ENCODE results near the gene MAP7.
"Not testable (repeated sequence)": the region's sequence is repeated elsewhere in the genome, so short reads cannot be mapped to it uniquely, and the experiment has no call there.

MAP7 gene

DNA sequence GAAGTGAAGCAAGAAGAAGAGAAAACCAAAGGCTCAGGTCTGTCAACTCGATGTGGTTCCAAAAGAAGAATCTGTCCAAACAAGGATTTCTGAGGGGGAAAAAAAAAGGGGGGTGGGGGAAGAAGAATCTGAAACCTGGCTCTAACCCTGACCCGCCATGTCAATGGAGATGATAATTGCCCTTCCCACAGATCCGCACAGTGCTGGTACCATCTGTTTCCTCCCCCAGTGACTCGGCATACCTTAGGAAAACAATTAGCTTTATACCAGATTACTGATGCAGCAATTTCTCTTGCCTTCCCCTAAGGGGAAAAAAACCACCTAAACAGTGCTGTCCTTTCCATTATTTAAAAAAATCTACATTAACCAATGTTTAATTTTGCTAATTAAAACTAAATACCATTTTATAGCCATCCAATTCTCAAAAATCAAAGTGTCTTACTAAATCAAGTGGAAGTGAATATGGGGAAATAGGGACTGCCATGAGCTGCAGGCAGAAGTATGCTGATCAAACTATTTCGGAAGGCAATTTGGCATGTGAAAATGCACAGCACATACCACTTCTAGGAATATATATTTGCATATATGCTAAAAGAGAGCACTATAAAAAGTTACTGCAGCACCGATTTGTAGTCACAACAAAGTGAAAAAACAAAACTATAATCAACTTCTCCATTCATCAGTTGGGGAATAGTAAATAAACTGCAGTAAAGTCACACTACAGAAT, 46.8 kb downstream of the MAP7 start:
- DNase-seq (ENCODE audit: low read depth): no peak

DNA sequence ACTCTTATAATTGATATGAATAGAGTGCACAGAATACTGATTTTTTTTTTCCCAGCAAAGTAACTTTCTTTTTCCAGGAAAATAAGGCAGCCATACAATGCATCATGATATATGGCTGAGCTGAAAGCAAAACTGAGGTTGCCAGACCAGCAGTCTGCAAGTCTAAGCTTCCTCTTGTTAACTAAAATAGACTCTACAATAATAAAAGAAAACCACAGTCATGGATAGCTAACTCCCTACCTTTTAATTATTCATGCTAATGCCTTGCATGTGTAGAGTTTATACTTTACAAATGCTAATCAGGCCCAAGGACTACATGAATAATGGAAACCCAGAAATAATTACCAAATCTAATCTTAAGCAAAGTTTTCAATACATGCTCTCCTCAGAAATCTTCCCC, 47.4 kb downstream of the MAP7 start:
- DNase-seq (ENCODE audit: low read depth): no peak

DNA sequence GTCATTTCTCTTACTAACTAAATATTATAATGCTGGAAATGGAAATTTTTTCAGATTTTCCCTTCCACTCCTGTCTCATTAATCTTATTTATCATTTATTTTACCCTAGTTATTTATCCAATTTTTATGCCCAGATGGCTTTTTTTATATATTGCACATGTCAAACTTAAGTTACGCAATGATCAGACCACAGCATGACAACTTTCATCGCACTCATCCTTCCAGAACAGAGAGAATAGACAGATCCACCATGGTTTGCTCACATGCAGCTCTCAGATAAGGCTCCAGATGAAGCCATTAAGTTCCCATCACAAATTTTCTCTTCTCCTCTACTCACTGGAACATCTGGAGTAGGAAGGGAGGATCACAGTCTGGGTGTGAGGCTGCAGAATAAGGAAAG, 48.7 kb downstream of the MAP7 start:
- no peak for DNase-seq (ENCODE audit: low read depth)

DNA sequence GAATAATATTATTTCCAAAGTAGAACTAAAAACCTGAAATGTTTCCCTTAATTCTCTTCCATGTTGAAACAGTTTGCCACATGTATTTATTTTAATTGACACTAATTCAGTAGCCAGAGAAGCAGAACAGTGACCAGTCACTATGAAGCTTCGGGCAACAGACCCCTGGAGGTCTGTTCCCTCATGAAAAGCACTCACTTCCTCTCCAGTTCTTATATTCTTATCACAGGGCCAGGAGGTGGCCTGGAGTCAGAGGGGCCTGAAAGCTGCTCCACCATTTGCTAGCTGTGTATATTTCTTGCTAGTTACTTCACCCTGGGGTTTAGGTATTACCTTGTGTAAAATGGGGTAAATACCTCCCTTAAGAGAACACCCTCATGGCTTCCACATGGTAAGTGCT, 49.1 kb downstream of the MAP7 start:
- no peak for DNase-seq (ENCODE audit: low read depth)

DNA sequence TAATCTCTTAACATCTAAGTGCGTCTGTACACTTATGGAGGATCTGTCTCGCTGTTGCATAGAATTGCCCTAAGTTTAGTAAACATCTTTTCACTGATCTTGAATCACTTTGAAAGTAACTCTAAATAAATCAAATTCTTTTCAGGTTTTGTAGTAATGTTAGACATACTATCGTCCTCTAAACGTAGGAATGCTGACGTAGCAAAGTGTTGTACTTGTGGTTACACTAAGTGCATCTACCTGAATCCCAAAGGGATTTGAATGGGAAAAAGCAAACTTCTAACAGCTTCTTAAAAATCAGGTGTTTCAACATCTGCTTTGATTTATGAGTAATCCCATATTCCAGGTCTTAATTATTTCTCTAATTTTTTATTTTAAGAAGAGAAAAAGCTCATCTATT, 49.8 kb downstream of the MAP7 start:
- no peak for DNase-seq (ENCODE audit: low read depth)

DNA sequence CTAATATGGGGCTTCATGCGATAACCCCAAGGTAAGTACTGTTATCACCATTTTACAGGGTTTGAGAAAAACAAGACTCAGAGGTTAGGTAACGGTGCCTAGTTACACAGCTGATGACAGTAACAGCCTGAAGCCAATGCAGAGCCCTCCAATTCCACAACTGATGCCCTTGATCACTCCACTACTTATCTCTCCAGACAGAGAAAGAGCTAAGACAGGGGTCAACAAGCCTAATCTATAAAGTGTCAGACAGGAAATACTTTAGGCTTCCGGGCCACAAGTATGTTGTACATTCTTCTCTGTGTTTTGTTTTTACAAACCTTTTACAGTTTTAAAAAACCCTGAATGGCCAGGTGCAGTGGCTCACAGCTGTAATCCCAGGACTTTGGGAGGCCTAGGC, 50.9 kb downstream of the MAP7 start:
- no peak for DNase-seq (ENCODE audit: low read depth)

DNA sequence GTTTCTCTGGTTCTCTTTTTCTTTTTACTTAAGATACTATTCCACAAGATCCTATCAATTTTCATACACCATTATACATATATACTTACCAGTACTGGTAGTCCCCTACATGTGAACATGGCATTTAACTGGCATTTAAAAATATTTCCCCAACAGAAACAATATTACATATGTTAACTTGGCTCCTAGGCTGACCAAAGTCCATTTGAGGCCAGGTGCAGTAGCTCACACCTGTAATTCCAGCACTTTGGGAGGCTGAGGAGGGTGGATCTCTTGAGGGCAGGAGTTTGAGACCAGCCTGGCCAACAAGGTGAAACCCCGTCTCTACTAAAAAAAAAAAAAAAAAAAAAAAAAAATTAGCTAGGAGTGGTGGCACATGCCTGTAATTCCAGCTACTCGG, 53.8 kb downstream of the MAP7 start:
- not testable (repeated sequence) for DNase-seq (ENCODE audit: low read depth)

DNA sequence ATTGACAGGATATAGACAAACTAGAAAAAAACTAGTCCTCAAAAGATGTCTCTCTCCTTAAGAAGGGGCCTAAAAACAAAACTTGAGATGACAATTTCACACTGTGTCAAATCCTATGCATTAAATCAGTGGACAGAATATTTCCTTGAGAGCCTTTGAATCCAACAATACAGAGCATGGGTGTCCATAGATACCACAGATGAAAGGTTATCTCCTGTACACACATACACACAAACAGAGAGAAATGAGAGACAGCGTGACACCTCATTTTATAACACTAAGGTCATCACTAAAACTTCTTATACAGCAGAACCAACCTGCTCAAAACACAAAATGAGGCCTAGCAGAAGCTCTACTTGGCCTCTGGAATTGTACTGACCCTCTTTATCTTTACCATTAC, 55.5 kb downstream of the MAP7 start:
- DNase-seq (ENCODE audit: low read depth): no peak

DNA sequence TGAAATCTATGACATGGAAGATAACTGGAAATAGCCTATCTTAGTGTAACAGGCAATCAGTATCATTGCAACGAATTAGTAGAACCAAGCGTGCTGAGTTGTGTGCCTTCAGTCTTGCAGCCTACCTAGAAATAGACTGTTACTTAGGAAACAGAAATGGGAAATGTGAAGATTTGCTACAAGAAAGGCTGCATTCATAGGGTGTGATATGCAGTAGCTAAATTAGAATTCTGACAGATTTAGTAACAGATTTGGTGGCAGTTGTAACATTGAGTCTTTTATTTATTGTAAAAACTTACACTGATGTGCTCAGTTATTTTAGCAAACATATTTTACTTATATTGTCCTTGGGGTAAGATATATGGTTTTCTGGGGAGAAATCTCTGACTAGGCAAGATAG, 56.2 kb downstream of the MAP7 start:
- DNase-seq (ENCODE audit: low read depth): no peak

DNA sequence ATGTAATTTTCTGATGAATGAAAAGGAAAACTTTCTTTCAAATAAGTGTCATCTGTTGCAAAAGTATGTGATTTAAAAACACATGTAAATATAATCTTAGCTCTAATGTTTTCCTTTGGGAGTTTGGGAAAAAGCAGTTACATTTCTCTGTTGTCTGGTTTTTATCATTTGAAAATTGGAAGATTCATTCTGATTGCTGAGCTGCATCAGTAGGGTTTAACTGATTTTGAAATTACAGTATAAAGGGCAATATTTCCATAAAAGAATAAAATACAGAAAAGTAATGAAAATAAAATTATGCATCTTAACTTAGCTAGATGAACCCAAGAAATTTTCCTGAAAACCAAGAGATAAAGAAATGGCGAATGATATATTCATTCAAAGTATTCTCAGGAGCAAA, 57.8 kb downstream of the MAP7 start:
- DNase-seq (ENCODE audit: low read depth): no peak

DNA sequence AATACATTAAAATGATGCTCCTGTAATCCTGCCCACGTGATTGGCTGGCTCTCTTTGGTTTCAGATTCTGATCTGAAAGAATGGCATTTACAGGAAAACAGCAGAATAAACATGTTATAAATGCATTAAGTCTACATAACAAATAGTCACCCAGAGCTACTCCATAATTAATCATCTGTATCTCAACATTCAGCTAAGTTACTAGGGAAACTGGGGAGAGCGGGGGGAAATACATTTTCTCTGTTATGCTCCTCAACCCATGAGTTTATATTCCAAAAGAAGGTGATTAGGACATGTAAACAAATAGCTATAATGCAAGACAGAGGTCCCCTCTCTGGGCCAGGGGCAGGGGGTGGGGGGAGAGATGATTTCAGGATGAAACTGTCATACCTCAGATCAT, 58.5 kb downstream of the MAP7 start:
- DNase-seq (ENCODE audit: low read depth): no peak

DNA sequence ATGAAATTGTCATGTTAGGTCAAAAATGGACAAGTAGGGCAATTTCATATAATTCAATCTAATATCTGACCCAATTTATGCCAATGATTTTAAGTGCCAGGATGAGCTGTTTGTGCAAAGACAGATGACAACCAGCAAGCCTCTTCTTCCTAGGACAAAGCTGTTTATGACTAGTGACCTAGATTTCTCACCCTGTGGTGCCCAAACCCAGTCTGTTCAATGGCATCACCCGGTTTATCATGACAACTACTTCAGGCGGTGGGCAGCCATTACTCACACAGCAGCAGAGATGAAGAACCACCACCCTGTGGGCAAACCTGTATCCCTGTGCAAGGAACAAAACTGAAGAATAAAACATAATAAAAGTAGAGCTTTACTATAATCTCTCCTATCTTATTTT, 59.0 kb downstream of the MAP7 start:
- no peak for DNase-seq (ENCODE audit: low read depth)

DNA sequence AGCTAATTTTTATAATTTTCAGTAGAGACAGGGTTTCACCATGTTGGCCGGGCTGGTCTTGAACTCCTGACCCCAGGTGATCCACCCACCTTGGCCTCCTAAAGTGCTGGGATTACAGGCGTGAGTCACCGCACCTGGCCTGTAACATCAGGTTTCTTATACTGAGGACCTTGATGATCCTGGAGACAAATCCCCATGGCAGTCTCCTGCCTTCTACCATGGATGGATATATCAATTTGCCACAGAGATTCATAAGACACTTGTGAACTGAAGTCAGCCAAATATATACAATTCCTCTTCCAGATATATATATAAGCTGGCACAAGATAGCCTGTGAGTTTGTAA, 60.6 kb downstream of the MAP7 start:
- DNase-seq (ENCODE audit: low read depth): not testable (repeated sequence)

DNA sequence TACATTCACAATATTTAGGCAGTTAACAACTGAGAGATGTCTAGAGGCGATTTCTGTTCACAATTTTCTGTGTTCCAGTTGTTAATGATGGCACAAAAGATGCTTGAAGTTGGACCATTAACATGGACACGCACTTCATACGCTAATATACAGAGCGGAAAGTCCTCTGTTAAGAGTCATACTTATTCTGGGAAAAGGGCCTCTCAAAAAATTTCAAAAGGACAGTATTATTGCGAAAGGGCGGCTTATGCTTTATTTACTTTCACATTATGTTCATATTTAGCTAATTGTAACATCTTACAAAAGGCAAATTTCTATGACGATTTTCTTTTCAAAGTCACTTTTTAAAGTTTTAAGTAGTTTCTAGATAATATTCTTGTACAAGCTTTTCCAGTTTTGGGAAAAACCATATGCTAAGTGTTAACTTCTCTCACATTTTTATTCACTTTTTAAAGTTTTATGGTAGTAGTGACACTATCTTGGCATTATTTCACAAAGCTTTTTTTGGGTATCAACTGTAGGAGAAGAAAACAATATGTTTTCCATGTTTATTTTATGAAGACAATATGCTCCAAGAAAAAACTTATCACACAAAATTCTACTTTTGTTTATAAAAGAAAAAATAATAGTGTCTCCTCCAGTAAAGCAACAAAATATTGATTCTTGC, 62.3 kb downstream of the MAP7 start:
- DNase-seq (ENCODE audit: low read depth): no peak

DNA sequence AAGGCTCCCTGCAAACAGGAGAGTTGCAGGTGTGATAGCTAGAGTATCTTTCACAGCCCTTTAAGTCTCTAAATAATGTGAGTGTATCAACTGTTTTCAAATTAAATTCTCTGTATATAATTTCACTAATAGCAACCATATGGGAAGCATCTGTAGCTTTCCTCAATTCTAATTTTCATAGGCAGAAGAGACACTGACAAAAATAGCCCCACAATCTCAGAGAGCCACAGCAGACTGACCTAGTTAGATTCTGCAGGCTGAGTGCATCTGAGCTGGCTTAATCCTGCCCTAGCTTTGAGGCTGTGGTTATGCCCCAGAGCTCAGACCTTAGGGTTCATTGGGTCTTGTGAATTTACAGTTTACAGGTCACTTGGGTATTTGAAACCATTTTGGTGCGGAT, 63.9 kb downstream of the MAP7 start:
- no peak for DNase-seq (ENCODE audit: low read depth)

DNA sequence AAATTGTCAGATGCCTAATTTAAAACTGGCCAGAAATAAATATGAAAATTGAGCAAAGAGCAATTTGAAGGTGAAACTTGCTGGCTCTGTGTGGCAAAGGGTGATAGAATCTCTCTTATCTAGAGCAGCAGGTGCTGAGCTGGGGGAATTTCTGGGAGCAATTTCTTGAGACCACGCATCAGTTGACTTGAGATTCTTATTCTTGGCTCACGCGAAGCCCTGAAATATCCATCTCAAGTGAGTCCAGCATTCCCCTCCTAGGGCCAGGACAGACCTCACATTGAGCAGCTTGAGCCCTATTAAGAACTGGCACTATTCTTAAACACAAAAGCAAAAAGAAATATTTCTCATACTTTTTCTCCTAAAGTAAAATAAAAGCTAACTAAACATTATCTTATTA, 66.3 kb downstream of the MAP7 start:
- no peak for DNase-seq (ENCODE audit: low read depth)

DNA sequence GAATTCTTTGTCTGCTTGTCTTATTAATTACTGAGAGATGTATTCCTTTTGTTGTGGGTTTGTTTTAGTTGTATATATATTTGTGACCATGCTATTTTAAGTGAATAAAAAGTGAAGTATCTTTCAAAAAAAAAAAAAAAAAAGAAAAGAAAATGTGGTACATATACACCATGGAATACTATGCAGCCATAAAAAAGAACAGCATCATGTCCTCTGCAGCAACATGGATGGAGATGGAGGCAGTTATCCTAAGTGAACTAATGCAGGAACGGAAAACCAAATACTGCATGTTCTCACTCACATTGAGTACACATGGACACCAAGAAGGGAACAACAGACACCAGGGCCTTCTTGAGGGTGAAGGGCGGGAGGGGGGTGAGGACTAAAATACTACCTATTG, 67.2 kb downstream of the MAP7 start:
- not testable (repeated sequence) for DNase-seq (ENCODE audit: low read depth)

DNA sequence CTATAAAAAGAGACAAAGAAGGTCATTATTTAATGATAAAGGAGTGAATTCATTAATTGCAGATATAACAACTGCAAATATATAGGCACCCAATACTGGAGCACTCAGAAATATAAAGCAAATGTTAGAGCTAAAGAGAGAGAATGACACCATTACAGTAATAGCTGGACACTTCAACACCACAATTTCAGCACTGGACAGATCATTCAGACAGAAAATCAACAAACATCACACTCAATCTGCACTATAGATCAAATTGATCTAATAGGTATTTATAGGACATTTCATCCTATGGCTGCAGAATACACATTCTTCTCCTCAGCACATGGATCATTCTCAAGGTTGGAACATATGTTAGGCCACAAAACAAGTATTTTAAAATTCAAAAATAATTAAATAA, 72.7 kb downstream of the MAP7 start:
- no peak for DNase-seq (ENCODE audit: low read depth)

DNA sequence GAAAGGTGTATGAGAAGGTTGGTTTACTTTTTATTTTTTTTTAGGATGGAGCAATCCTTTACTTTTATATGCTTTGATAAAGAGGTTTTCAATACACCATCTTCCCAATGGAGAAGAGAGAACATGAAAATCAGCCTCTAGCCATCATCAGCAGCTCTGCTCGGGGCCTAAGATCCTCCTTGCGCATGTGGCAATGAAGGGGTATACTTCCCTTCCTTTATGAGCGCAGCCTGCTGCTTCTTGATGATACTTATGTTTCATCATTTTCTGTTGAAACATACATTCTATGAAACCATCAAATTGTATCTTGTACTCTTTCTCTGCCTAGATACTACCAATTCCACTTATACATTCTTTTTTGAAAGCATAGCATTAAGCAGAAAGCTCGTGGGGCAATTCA, 74.5 kb downstream of the MAP7 start:
- no peak for DNase-seq (ENCODE audit: low read depth)

DNA sequence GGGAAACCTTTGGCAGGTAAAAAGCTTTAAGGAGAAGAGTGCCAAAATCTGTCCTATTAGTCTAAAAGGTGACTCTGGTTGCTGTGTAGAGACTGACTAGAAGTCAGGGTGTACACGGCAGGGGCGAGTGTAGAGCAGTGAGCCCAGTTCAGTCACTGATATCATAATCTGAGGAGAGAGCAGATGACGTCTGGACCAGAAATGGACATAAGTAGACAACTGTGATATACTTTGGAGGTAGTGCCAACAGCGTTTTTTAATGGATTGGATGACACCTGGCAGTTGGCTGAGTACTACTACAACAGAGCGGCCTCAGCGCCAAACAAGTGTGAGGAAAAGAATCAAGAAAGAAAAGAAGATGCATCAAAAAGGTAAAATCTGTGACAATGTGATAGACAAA, 76.0 kb downstream of the MAP7 start:
- no peak for DNase-seq (ENCODE audit: low read depth)

DNA sequence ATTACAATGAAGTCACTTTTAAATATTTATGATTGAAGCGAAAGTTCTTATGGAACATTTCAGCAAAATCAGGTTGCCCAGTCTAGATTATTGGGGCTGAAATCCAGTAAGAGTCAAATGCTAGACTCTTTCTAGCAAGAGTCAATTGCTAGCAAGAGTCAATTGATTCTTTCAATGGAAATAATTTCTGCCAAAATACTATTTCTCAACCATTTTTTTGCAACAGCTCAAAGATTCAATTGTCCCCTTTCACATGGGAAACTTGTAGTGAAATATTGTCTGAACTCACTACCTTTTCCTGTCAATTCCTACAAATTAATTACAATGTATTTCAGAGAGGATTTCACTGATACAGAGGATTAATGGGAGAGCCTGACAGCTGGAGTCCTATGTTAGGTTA, 78.3 kb downstream of the MAP7 start:
- DNase-seq (ENCODE audit: low read depth): no peak

DNA sequence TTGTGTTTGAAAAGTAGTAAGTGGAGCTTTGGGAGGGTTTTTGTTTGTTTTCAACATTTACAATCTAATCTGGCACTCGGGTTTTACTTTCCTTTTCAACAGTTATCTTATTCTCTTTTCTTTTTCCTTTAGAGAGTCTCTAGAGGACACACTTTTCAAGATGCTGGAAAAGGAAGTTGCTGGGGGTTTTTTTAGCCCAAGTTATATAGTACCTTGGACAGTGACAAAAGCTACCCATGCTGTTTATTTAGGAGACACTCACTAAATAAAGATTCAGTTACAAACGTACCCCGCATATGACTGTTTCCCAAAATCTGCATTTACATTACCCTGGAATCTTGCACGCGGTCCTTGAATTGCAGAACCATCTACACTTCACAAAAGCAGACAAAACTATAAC, 78.8 kb downstream of the MAP7 start:
- peak; percentile 2 for DNase-seq (ENCODE audit: low read depth)

DNA sequence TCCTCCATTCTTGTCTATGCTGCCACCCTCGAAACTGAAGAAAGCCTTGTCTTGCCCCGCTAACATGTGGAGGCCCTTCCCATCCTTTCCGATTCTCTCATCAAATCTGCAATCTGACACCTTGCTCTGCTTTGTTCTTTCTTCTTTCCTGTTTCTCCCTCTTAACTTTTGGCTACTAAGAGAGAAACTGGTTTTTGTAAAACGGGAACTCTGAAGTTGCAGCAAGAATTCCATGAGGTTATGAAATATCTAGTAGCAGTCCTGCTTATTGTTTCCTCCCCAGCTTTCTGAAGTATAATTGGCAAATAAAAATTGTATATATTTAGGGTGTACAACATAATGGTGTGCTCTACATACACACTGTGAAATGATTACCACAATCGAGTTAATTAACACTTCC, 80.2 kb downstream of the MAP7 start:
- no peak for DNase-seq (ENCODE audit: low read depth)

DNA sequence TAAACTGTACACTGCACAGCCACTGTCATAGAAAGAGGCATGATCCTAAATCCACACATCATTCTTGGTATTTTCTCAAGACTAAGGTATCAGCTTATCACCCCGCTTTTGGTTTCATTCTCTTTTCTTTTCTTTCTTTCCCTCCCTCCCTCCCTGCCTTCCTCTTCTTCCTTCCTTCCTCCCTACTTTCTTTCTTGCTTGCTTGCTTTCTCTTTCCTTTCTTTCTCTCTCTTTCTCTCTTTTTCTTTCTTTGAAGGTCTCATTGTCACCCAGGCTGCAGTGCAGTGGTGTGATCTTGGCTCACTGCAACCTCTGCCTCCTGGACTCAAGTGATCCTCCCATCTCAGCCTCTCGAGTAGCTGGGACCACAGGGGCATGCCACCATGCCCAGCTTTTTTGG, 81.1 kb downstream of the MAP7 start:
- no peak for DNase-seq (ENCODE audit: low read depth)

Measured in ELR (cell line).